Testis (tissue), 2 donors: ENCODE measurements around the gene FGF21.

Source experiments
- CTCF ChIP-seq, 3 experiments: fragments of 450-650 bp in 2 of 3; fragments of 200-600 bp in 1 of 3; sonication (generic) in 1 of 3; IDR thresholded peaks; one replicate each; pipeline ENCODE4 v1.5.1; 2016 to 2019; ENCODE audit warnings: antibody characterized with exemption in 3 of 3, mild to moderate bottlenecking in 2 of 3, moderate library complexity in 1 of 3
- POLR2A ChIP-seq: fragments of 450-650 bp; IDR thresholded peaks from one replicate; pipeline ENCODE4 v1.6.1; 2017; ENCODE audit warnings: antibody characterized with exemption, mild to moderate bottlenecking, moderate library complexity

- TF ChIP-seq CTCF (IDR thresholded peaks at IDR 0.05) (no peak), POLR2A (no peak)
Measured at GRCh38 chr19:48737360-48737998, 17.8 kb upstream of the FGF21 start.
